GM12872 (cell line): ENCODE data around the gene GAPVD1.
A peak's percentile ranks its signal among the peaks of the same experiment; 100 is the strongest.

ENCODE experiments used
- CTCF ChIP-seq: IDR thresholded peaks from 3 replicates; pipeline ENCODE4 v1.5.1; 2011; ENCODE audit warnings: low read depth, mild to moderate bottlenecking, low read length, moderate library complexity; ENCODE audit not compliant: insufficient read depth

GAPVD1 gene, protein sequence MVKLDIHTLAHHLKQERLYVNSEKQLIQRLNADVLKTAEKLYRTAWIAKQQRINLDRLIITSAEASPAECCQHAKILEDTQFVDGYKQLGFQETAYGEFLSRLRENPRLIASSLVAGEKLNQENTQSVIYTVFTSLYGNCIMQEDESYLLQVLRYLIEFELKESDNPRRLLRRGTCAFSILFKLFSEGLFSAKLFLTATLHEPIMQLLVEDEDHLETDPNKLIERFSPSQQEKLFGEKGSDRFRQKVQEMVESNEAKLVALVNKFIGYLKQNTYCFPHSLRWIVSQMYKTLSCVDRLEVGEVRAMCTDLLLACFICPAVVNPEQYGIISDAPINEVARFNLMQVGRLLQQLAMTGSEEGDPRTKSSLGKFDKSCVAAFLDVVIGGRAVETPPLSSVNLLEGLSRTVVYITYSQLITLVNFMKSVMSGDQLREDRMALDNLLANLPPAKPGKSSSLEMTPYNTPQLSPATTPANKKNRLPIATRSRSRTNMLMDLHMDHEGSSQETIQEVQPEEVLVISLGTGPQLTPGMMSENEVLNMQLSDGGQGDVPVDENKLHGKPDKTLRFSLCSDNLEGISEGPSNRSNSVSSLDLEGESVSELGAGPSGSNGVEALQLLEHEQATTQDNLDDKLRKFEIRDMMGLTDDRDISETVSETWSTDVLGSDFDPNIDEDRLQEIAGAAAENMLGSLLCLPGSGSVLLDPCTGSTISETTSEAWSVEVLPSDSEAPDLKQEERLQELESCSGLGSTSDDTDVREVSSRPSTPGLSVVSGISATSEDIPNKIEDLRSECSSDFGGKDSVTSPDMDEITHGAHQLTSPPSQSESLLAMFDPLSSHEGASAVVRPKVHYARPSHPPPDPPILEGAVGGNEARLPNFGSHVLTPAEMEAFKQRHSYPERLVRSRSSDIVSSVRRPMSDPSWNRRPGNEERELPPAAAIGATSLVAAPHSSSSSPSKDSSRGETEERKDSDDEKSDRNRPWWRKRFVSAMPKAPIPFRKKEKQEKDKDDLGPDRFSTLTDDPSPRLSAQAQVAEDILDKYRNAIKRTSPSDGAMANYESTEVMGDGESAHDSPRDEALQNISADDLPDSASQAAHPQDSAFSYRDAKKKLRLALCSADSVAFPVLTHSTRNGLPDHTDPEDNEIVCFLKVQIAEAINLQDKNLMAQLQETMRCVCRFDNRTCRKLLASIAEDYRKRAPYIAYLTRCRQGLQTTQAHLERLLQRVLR (N-terminal part only)

DNA sequence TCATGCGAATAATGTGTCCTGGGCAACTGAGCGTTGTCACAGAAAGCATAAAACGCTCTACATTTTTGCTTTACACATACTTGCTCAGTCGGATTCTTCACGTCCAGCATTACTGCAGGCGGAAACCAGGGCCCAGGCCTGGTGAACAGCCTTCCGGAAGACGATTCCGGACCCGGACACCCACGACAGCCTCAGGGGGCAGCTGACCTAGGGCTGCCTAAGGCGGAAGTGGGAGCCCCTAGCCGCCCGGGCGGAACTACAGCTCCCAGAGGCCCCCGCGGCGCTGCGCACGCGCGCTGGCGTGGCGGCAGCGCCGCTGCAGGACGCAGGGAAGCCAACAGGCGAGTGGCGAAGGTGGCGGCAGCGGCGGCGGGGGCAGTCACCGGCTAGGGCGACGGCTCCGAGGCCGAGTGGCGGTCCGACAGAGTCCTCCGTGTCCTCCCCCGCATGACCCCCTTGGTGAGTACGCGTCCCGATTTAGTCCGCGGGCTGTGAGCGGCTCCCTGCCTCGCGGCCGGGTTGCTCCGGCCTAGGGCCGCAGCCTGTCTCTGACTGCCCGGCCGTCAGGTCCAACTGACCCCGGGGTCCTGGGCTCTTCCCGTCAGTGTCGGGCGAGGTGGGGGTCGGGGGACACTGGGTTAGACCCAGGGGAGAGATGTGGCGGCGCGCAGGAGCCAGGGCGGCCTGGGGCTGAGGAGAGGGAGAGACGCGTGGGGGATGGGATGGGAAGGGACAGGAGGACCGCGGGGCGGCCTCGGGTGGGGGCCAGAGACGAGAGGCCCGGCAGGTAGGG lies at the start of gene GAPVD1:
GAPVD1 (plus strand) TSS at position 326 of the 793 bp plus-strand sequence. CDS start 37,096 bp downstream, outside the sequence.
- TF ChIP-seq CTCF = peak; percentile 46

- no peak for TF ChIP-seq CTCF
These were observed 47.4 kb upstream of the GAPVD1 start for GRCh38 chr9:125214186-125214585.

DNA sequence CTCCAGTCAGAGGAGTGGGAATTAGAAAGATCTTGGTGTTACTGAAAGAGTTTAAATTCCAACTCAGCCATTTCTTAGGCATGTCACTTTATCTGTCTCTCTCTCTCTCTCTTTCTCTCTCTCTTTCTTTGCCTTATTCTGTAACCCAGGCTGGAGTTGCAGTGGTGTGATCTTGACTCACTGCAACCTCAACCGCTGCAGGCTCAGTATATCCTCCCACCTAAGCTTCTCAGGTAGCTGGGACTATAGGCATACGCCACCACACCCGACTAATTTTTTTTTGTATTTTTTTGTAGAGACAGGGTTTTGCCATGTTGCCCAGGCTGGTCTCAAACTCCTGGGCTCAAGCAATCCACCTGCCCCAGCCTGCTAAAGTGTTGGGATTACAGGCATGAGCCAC lies 43.0 kb upstream of the GAPVD1 start:
- TF ChIP-seq CTCF = no peak

GRCh38 chr9:125227761-125228160 lies 33.9 kb upstream of the GAPVD1 start:
- no peak for TF ChIP-seq CTCF

DNA sequence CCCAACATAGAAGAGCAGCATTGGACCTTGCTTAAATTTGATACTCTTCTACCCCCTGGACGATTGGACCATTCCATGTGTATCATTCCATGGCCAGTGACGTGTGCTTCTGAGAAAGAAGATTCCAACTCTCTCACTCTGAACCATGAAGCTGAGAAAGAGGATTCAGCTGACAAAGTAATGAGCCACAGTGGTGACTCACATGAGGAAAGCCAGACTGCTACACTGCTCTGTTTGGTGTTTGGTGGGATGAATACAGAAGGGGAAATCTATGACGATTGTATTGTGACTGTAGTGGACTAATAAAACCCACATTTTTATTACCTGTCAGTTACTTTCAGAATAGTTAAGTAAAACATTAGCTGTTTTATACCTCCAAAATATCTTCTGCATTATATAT lies 27.9 kb upstream of the GAPVD1 start:
- TF ChIP-seq CTCF = no peak

DNA sequence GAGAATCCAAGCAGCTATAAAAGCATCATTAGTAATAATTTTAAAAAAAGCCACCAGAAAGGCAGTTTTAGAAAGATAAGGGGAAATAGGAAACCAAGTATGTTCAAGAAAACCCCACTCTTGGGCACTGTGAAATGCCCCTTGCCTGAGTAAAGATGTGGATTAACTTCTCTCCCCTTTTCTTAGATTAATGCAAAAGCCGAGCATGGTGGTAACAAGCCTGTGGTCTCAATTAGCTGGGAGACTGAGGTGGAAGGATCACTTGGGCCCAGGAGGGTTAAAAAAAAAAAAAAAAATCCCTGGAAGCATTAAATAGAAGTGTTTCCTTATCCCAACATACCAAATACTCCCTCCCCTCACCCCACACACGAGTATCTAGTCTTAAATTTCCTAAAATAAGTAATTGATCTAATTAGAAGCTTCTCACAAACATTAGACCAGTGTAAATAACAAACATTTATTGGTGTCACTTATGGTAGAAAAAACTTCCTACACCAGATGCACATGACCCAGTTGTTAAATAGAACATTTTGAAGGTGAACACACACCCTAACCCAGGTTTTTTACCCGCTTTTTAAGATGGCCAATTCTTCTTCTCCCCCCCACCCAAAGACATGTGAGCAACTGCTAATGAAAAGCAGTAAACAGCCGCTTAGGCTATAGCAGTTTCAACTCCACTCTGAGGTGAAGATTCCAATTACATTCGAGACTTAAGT lies 25.7 kb upstream of the GAPVD1 start:
- no peak for TF ChIP-seq CTCF
